Effector memory CD4-positive, alpha-beta T cell (primary cell): ENCODE data around the gene SLC22A31.

Source experiments
- DNase-seq, 3 donors: peaks; one replicate each; pipeline ENCODE4 v3.0.0-alpha.2; 2020
- H3K27ac ChIP-seq: 2 replicates; pipeline ENCODE4 v1.7.0; 2013; ENCODE audit warnings: mild to moderate bottlenecking, low read length, moderate library complexity; ENCODE audit not compliant: insufficient read depth, poor library complexity, severe bottlenecking
- H3K27me3 ChIP-seq: replicated peaks from 2 replicates; pipeline ENCODE4 v1.7.0; 2013; ENCODE audit warnings: mild to moderate bottlenecking, low read length; ENCODE audit not compliant: insufficient read depth, control insufficient read depth, poor library complexity, severe bottlenecking
- H3K36me3 ChIP-seq: 2 replicates; pipeline ENCODE4 v1.7.0; 2013; ENCODE audit warnings: mild to moderate bottlenecking, low read length, moderate library complexity; ENCODE audit not compliant: control insufficient read depth, insufficient read depth
- H3K4me1 ChIP-seq: 2 replicates; pipeline ENCODE4 v1.7.0; 2013; ENCODE audit warnings: low read length, mild to moderate bottlenecking; ENCODE audit not compliant: control insufficient read depth, insufficient read depth, poor library complexity, severe bottlenecking
- H3K4me3 ChIP-seq: 2 replicates; pipeline ENCODE4 v1.7.0; 2013; ENCODE audit warnings: low read length, low read depth, mild to moderate bottlenecking; ENCODE audit not compliant: insufficient read depth, poor library complexity, severe bottlenecking
- H3K9me3 ChIP-seq: 2 replicates; pipeline ENCODE4 v1.7.0; 2013; ENCODE audit warnings: mild to moderate bottlenecking, low read length, moderate library complexity; ENCODE audit not compliant: control insufficient read depth

SLC22A31 gene

GRCh38 chr16:89179148-89179484 is 21.2 kb downstream of the SLC22A31 start:
- no peak overlapping the region for H3K27ac ChIP-seq
- H3K4me1 ChIP-seq = no peaks in the 10 kb centered on the region
- no peaks in the 10 kb centered on the region for H3K36me3 ChIP-seq
- DNase-seq = no peak
- H3K4me3 ChIP-seq = no peak overlapping the region
- H3K27me3 ChIP-seq = no peaks in the 10 kb centered on the region
- no peaks in the 10 kb centered on the region for H3K9me3 ChIP-seq

GRCh38 chr16:89178453-89179147 is 21.7 kb downstream of the SLC22A31 start:
- no peak for DNase-seq
- Histone ChIP-seq H3K4me1 (no peaks in the 10 kb centered on the region), H3K4me3 (no peak overlapping the region), H3K36me3 (no peaks in the 10 kb centered on the region), H3K9me3 (no peaks in the 10 kb centered on the region), H3K27me3 (no peaks in the 10 kb centered on the region), H3K27ac (no peak overlapping the region)

GRCh38 chr16:89177501-89177900 is 22.8 kb downstream of the SLC22A31 start:
- Histone ChIP-seq H3K27ac (no peak overlapping the region), H3K9me3 (no peaks in the 10 kb centered on the region), H3K4me1 (no peaks in the 10 kb centered on the region), H3K4me3 (no peak overlapping the region), H3K27me3 (no peaks in the 10 kb centered on the region), H3K36me3 (no peaks in the 10 kb centered on the region)
- no peak for DNase-seq

- H3K36me3 ChIP-seq = no peaks in the 10 kb centered on the region
- no peaks in the 10 kb centered on the region for H3K27me3 ChIP-seq
- no peak overlapping the region for H3K4me3 ChIP-seq
- H3K4me1 ChIP-seq = peaks cover 2% of the 10 kb centered on the region
- no peaks in the 10 kb centered on the region for H3K9me3 ChIP-seq
- DNase-seq = no peak
- H3K27ac ChIP-seq = no peak overlapping the region
Measured at GRCh38 chr16:89176717-89177116, 23.6 kb downstream of the SLC22A31 start.

GRCh38 chr16:89176147-89176690 is 24.1 kb downstream of the SLC22A31 start:
- Histone ChIP-seq H3K27me3 (no peaks in the 10 kb centered on the region), H3K36me3 (no peaks in the 10 kb centered on the region), H3K9me3 (no peaks in the 10 kb centered on the region), H3K4me3 (no peak overlapping the region), H3K4me1 (peaks cover 4% of the 10 kb centered on the region), H3K27ac (no peak overlapping the region)
- no peak for DNase-seq

- no peak overlapping the region for H3K27ac ChIP-seq
- H3K27me3 ChIP-seq = no peaks in the 10 kb centered on the region
- DNase-seq = no peak
- H3K4me1 ChIP-seq = peaks cover 10% of the 10 kb centered on the region
- H3K9me3 ChIP-seq = no peaks in the 10 kb centered on the region
- no peak overlapping the region for H3K4me3 ChIP-seq
- no peaks in the 10 kb centered on the region for H3K36me3 ChIP-seq
Measured at GRCh38 chr16:89175280-89176146, 24.8 kb downstream of the SLC22A31 start.

- H3K27me3 ChIP-seq = no peaks in the 10 kb centered on the region
- no peak overlapping the region for H3K4me3 ChIP-seq
- H3K9me3 ChIP-seq = no peaks in the 10 kb centered on the region
- DNase-seq = no peak
- no peak overlapping the region for H3K27ac ChIP-seq
- H3K4me1 ChIP-seq = peaks cover 15% of the 10 kb centered on the region
- H3K36me3 ChIP-seq = no peaks in the 10 kb centered on the region
Measured at GRCh38 chr16:89174877-89175276, 25.5 kb downstream of the SLC22A31 start.

- H3K36me3 ChIP-seq = no peaks in the 10 kb centered on the region
- H3K9me3 ChIP-seq = no peaks in the 10 kb centered on the region
- no peak overlapping the region for H3K4me3 ChIP-seq
- no peak overlapping the region for H3K27ac ChIP-seq
- H3K4me1 ChIP-seq = peaks cover 15% of the 10 kb centered on the region
- no peaks in the 10 kb centered on the region for H3K27me3 ChIP-seq
- no peak for DNase-seq
Measured at GRCh38 chr16:89174055-89174827, 26.1 kb downstream of the SLC22A31 start.

- Histone ChIP-seq H3K36me3 (no peaks in the 10 kb centered on the region), H3K27me3 (no peaks in the 10 kb centered on the region), H3K27ac (no peak overlapping the region), H3K4me3 (no peak overlapping the region), H3K9me3 (no peaks in the 10 kb centered on the region), H3K4me1 (peaks cover 15% of the 10 kb centered on the region)
- no peak for DNase-seq
Measured at GRCh38 chr16:89173174-89173921, 27.0 kb downstream of the SLC22A31 start.
